Measurements from ENCODE around the gene NMNAT2. TPM values are rescaled to one million over a fixed set of nuclear protein-coding genes. Genes with fewer than 3 reads are reported as not detected.

Gene NMNAT2
- total RNA-seq, 1 experiment from 2014 or later, result 8.8 TPM

DNA sequence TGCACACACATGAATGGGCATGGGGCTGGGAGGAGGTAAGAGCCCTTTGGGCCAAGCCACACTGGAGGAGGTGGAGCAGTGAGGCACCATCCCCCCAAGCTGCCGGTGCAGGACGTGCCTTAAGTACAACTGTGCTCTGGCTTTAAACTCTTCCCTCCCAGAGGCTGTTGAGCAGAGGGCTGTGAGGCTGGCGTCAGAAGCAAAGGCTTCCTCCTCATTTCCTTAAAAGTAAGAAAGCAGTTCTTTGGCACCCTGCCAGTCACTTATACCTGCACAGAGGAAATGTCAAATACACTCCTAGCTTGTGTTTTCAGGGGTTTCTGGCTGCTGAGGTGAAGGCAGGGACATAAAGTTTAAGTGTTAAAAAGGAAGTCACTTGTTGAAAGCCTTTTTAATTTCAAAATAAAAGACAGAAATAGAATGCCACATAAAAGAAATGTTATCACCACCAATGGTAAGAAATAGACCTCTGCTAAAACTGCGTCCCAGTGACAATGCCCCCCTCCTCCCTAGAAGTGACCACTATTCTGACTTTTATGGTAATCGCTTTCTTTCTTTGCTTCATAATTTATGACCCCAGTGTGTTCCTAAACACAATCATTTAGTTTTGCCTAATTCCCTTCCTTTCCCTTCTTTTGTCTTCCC is 199.1 kb downstream of the NMNAT2 start (continued):
- TF ChIP-seq ZNF532 (CRISPR knock-in tag; IDR thresholded peaks at IDR 0.05; ENCODE audit: borderline replicate concordance), result no peak

DNA sequence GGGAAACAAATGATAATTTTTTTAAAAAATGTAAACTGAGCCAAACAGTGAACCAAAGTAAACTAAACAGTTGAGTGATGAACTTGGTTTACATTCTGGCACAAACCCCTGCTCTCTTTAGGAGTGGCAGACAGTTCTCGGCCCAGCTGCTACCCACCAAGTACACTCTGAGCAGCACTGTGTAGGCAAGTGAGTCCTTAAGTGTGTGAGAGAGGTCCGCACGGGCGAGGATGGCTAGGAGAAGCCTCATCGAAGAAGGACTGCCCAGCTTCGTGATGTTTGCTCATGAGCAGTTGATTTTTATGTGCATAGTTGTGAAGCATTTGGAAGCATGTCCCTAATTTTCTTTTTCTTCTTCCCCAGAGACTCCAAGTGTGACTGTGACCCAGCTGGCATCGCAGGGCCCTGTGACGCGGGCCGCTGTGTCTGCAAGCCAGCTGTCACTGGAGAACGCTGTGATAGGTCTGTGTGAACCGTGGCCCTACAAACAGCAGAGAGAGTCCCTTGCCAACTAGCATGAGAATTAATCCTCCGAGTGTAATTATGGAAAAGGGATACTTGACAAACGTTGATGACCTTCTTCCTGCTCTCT is 200.1 kb downstream of the NMNAT2 start:
- no peaks in the 10 kb centered on the region for H3K9me3 Mint-ChIP-seq
- 0 out of 2 replicates have a peak overlapping the region, but pooled peaks have one; percentile 48 for H3K27ac Mint-ChIP-seq
- H3K4me3 Mint-ChIP-seq, result no peak overlapping the region
- POLR2A ChIA-PET, result no interaction called here
- DNase-seq (ENCODE audit: low spot score) (no peak), ATAC-seq (no peak)
- no peaks in the 10 kb centered on the region for H3K36me3 Mint-ChIP-seq
- H3K4me1 Mint-ChIP-seq, result peaks cover 26% of the 10 kb centered on the region
- CTCF ChIA-PET, result interaction anchor here (0.8 to 3.0 kb wide), 3 partner anchors 10 to 64 kb away, joined by 4 to 22 read pairs (median 20); no protein-coding TSS in a partner anchor
- H3K27me3 Mint-ChIP-seq (ENCODE audit: low read depth), result no peaks in the 10 kb centered on the region
- TF ChIP-seq AR (CRISPR knock-in tag; IDR thresholded peaks at IDR 0.05), result no peak
- TF ChIP-seq MXD4 (CRISPR knock-in tag; IDR thresholded peaks at IDR 0.05; ENCODE audit: borderline replicate concordance), result no peak
- no peak for TF ChIP-seq ESRRA (CRISPR knock-in tag; IDR thresholded peaks at IDR 0.05; ENCODE audit: borderline replicate concordance)
- TF ChIP-seq USF2 (CRISPR knock-in tag; IDR thresholded peaks at IDR 0.05), result no peak
- no peak for TF ChIP-seq ZNF512 (CRISPR knock-in tag; IDR thresholded peaks at IDR 0.05; ENCODE audit: borderline replicate concordance)
- no peak for TF ChIP-seq SMAD3 (CRISPR knock-in tag; IDR thresholded peaks at IDR 0.05; ENCODE audit: borderline replicate concordance)
- TF ChIP-seq E2F4 (CRISPR knock-in tag; IDR thresholded peaks at IDR 0.05; ENCODE audit: borderline replicate concordance, low read depth), result no peak
- no peak for TF ChIP-seq CREM (CRISPR knock-in tag; IDR thresholded peaks at IDR 0.05)
- no peak for TF ChIP-seq NFYB (CRISPR knock-in tag; conservative IDR thresholded peaks at IDR 0.05; ENCODE audit: low read depth)
- TF ChIP-seq, protein P1, sequence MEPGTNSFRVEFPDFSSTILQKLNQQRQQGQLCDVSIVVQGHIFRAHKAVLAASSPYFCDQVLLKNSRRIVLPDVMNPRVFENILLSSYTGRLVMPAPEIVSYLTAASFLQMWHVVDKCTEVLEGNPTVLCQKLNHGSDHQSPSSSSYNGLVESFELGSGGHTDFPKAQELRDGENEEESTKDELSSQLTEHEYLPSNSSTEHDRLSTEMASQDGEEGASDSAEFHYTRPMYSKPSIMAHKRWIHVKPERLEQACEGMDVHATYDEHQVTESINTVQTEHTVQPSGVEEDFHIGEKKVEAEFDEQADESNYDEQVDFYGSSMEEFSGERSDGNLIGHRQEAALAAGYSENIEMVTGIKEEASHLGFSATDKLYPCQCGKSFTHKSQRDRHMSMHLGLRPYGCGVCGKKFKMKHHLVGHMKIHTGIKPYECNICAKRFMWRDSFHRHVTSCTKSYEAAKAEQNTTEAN (CRISPR knock-in tag; IDR thresholded peaks at IDR 0.05), result no peak
- no peak for TF ChIP-seq ZBTB21 (CRISPR knock-in tag; IDR thresholded peaks at IDR 0.05; ENCODE audit: borderline replicate concordance)
- TF ChIP-seq KAT7 (CRISPR knock-in tag; IDR thresholded peaks at IDR 0.05; ENCODE audit: borderline replicate concordance), result no peak
- no peak for TF ChIP-seq NR1H2 (CRISPR knock-in tag; IDR thresholded peaks at IDR 0.05)
- TF ChIP-seq PREB (CRISPR knock-in tag; IDR thresholded peaks at IDR 0.05; ENCODE audit: borderline replicate concordance), result no peak
- TF ChIP-seq TEAD1 (CRISPR knock-in tag; IDR thresholded peaks at IDR 0.05), result no peak
- TF ChIP-seq RELA (CRISPR knock-in tag; IDR thresholded peaks at IDR 0.05; ENCODE audit: borderline replicate concordance), result no peak
